Epithelial cell of esophagus (primary cell): Measurements from ENCODE around the gene OTOP2.

Source experiments
- DNase-seq: peaks from one replicate; pipeline ENCODE4 v3.0.0; 2010; ENCODE audit warnings: low read depth
- H3K4me3 ChIP-seq: 2 replicates; pipeline ENCODE4 v1.5.1; 2011; ENCODE audit warnings: mild to moderate bottlenecking, low read length, control low read depth
- CTCF ChIP-seq: IDR thresholded peaks from 2 replicates; pipeline ENCODE4 v1.5.1; 2011; ENCODE audit warnings: low read depth, mild to moderate bottlenecking, low read length, control low read depth, inconsistent platforms; ENCODE audit not compliant: insufficient read depth; ENCODE audit errors: missing control alignments

The OTOP2 gene

DNA sequence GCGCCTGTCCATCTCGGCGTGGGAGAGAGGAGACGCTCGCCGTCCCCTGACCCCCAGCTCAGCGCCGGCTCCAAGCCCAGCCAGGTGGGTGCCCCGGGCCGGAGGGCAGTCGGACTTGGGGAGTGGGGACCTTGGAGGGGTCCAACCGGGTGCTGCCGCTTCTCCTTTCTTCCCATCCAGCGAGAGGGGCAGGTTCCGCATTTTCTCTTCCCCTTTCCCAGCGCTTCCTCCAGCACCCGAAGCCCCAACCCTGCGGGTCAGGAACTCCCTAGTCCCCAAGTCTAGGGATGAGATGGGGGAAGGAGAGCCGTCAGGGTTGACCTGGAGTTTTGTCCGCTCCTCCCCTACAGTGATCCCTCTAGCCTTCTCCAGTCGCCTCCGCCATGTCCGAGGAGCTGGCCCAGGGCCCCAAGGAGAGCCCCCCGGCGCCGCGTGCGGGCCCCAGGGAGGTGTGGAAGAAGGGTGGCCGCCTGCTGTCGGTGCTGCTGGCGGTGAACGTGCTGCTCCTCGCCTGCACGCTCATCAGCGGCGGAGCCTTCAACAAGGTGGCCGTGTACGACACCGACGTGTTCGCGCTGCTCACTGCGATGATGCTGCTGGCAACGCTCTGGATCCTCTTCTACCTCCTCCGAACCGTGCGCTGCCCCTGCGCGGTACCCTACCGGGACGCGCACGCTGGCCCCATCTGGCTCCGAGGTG, at the start of gene OTOP2:
Gene OTOP2 (plus strand): TSS at position 24 of the 699 bp plus-strand sequence. CDS start 360 bp downstream, at position 384.
- DNase-seq, result no peak
- TF ChIP-seq CTCF, result no peak
- H3K4me3 ChIP-seq, result peak within 1 kb of the TSS; percentile 62

DNA sequence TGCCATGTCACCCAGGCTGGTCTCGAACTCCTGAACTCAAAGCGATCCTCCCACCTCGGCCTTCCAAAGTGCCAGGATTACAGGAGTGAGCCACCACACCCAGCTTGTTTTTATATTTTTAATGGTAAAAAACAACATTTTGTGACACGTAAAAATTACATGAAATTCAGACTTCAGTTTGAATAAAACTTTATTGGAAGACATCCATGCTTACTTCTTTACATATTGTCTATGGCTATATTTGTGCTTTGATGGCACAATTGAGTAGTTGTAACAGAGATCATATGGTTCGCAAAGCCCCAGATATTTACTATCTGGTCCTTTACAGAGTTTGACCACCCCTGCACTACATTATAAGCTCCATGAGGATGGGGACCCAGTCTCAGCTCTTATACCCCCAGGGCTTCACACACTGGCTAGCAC, 49.4 kb upstream of the OTOP2 start:
- TF ChIP-seq CTCF, result no peak
- DNase-seq, result no peak
- no peak overlapping the region for H3K4me3 ChIP-seq

GRCh38 chr17:74875155-74875976, 48.7 kb upstream of the OTOP2 start:
- no peak overlapping the region for H3K4me3 ChIP-seq
- no peak for TF ChIP-seq CTCF
- DNase-seq, result no peak

DNA sequence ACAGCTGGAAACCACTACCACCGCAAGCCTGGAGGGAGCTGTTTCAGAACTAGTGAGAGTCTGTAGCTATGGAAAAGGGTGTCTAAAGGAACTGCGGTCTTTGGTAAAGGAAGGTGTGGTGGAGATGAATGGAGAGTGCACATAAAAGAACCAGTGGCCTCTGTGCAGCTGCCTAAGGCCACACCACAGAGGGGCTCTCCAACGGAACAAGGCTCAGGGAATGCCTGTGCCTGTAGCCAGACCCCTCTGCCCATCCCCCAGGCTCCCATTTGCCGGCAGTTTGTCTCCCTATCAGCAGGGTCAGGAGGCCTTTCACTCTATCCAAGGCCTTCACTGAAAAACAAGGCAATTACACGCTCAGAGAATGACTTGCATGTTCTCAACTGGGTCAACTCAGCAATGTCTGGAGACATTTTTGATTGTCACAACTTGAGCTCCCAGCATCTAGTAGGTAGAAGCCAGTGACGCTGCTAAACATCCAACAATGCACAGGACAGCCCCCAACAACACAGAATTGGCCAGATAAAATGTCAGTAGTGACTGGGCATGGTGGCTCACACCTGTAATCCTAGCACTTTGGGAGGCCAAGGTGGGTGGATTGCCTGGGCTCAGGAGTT, 48.0 kb upstream of the OTOP2 start:
- no peak for TF ChIP-seq CTCF
- no peak for DNase-seq
- H3K4me3 ChIP-seq, result no peak overlapping the region

DNA sequence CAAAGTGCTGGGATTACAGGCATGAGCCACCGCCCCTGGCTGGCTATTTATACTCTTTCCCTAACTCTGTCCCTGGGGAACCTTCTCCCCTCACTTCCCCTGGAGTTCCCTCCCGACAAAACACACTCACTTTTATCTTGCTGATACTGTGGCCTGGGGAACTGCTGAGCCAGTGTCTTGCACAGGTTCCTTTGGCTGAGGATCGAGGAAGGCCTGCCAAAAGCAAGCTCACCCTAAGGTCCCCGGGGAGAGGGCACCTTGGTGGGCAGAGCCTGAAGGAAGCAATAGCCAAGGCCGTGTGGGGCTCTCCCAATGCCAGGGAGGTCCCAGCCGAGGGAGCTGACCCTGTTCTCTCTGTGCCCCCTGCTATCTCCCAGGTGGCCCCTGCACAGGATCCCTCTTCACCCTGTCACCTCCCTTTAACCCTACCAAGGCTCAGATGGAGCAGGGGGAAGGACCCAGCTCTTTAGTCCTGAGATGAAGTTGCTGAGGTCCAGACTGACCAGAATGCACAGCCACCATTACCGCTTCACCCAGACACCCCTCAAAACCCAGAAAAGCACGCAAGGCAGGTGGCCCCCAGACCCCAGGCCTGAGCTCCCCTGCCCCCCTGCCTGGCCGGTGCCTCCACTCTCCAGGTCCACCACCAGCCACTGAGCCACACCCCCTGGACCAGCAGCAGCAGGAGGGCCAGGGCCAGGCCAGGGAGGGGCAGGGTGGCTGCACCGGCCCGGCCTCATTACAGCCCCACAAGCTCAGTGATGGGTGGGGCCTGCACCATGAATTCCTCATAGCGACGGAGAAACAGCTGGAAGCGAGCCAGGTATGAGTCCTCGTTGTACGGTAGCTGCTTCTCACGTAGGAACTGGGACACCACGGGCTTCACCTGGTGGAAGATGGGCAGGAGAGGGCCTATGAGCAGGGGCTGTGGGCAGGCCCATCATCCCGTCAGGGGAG, 46.2 kb upstream of the OTOP2 start:
- no peak overlapping the region for H3K4me3 ChIP-seq
- peak; percentile 94 for DNase-seq
- TF ChIP-seq CTCF, result no peak

DNA sequence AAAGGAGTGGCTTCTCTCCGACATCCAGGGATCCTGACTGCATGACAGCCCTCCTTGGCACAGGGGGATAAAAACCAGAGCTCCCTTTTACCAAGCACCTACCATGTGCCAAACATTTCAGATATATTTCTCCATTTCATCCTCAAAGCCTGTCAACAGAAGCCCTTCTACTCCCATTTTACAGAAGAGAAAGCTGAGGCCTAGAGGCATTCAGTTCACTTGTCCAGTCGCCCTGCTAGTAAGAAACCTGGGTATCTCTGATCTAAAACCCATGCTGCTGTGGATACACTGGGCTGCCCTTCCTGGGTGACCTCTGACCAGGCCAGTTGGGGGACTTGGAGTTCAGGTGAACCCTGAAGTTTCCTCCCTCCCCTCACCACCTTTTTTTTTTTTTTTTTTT, 45.4 kb upstream of the OTOP2 start:
- DNase-seq, result no peak
- H3K4me3 ChIP-seq, result no peak overlapping the region
- no peak for TF ChIP-seq CTCF
